H1 (cell line): ENCODE measurements around the gene TXNRD3. TPM values are rescaled to one million over a fixed set of nuclear protein-coding genes. Genes with fewer than 3 reads are reported as not detected.
A peak's percentile ranks its signal among the peaks of the same experiment; 100 is the strongest.

Experiments
- CTCF ChIA-PET: fragments of 300-600 bp; sonication (Branson Sonifier 250); formaldehyde crosslinking; loops from one replicate; lab custom pipeline; 2021; ENCODE audit not compliant: partially characterized antibody; lab: Charles Lee
- POLR2A ChIA-PET: fragments of 300-600 bp; sonication (Branson Sonifier 250); formaldehyde crosslinking; loops from one replicate; lab custom pipeline; 2021; ENCODE audit warnings: inconsistent platforms; ENCODE audit not compliant: partially characterized antibody; lab: Charles Lee
- DNase-seq, 2 experiments: peaks; one replicate each; pipeline versions ENCODE4 v3.0.0 to v3.0.0-alpha.2; 2010 to 2022; ENCODE audit warnings: low spot score in 2 of 2, low read depth in 1 of 2, mixed read lengths in 1 of 2
- FAIRE-seq: peaks from 2 replicates; lab custom pipeline; 2011; peaks lifted over from hg19 to GRCh38; lab: Jason Lieb, UNC
- H2AFZ ChIP-seq: 2 replicates; pipeline ENCODE4 v1.8.1; 2012; ENCODE audit warnings: low read length, inconsistent platforms
- H2AK5ac ChIP-seq: 2 replicates; pipeline ENCODE4 v1.6.1; 2013; ENCODE audit warnings: low read depth, low read length
- H2BK120ac ChIP-seq: replicated peaks from 2 replicates; pipeline ENCODE3; 2013; ENCODE audit warnings: low read depth, low read length, inconsistent platforms
- H2BK12ac ChIP-seq: 2 replicates; pipeline ENCODE4 v1.6.1; 2013; ENCODE audit warnings: low read depth, low read length
- H2BK15ac ChIP-seq: 2 replicates; pipeline ENCODE4 v1.6.1; 2013; ENCODE audit warnings: low read length
- H2BK20ac ChIP-seq: 2 replicates; pipeline ENCODE4 v1.6.1; 2013; ENCODE audit warnings: low read length
- H2BK5ac ChIP-seq: 2 replicates; pipeline ENCODE4 v1.6.1; 2013; ENCODE audit warnings: low read depth, low read length
- H3K14ac ChIP-seq: 2 replicates; pipeline ENCODE4 v1.6.1; 2013; ENCODE audit warnings: inconsistent platforms; ENCODE audit not compliant: insufficient read length
- H3K18ac ChIP-seq: 2 replicates; pipeline ENCODE4 v1.6.1; 2013; ENCODE audit warnings: low read length; ENCODE audit errors: extremely low read depth
- H3K23ac ChIP-seq: 2 replicates; pipeline ENCODE4 v1.6.1; 2013; ENCODE audit warnings: inconsistent platforms; ENCODE audit not compliant: insufficient read length
- H3K23me2 ChIP-seq: 2 replicates; pipeline ENCODE4 v1.6.1; 2013; ENCODE audit warnings: low read depth, low read length
- H3K27ac ChIP-seq: 2 replicates; pipeline ENCODE4 v1.6.1; 2011; ENCODE audit warnings: low read depth, low read length, inconsistent platforms
- H3K27me3 ChIP-seq, 4 experiments: replicated peaks in 1 of 4; 1 replicate in 1 of 4; 2 replicates in 3 of 4; pipeline versions ENCODE4 v1.6.1 to v1.8.1; 2011 to 2013; ENCODE audit warnings: low read length in 3 of 4, mild to moderate bottlenecking in 3 of 4, inconsistent platforms in 2 of 4, mixed read lengths in 2 of 4, moderate library complexity in 1 of 4; ENCODE audit not compliant: control insufficient read depth in 3 of 4, insufficient read depth in 3 of 4; ENCODE audit errors: extremely low read depth in 1 of 4
- H3K36me3 ChIP-seq, 4 experiments: 2 replicates each; pipeline versions ENCODE4 v1.6.1 to v1.8.1; 2011 to 2013; ENCODE audit warnings: mild to moderate bottlenecking in 4 of 4, low read length in 3 of 4, moderate library complexity in 2 of 4, control low read depth in 1 of 4, inconsistent platforms in 1 of 4; ENCODE audit not compliant: insufficient read depth in 4 of 4, control insufficient read depth in 2 of 4
- H3K4ac ChIP-seq: replicated peaks from 2 replicates; pipeline ENCODE3; 2013; ENCODE audit warnings: low read length, low read depth, mixed read lengths, inconsistent platforms; ENCODE audit not compliant: insufficient read length
- H3K4me1 ChIP-seq, 4 experiments: replicated peaks in 1 of 4; 1 replicate in 1 of 4; 2 replicates in 3 of 4; pipeline versions ENCODE4 v1.6.1 to v1.8.1; 2011 to 2013; ENCODE audit warnings: low read length in 3 of 4, inconsistent platforms in 2 of 4, mixed read lengths in 1 of 4; ENCODE audit not compliant: insufficient read depth in 4 of 4, control insufficient read depth in 3 of 4
- H3K4me2 ChIP-seq, 2 experiments: 2 replicates each; pipeline versions ENCODE4 v1.6.1 to v1.8.1; 2011 to 2013; ENCODE audit warnings: low read depth in 2 of 2, low read length in 2 of 2, control low read depth in 1 of 2, inconsistent platforms in 1 of 2, mild to moderate bottlenecking in 1 of 2; ENCODE audit not compliant: insufficient read depth in 1 of 2
- H3K4me3 ChIP-seq, 4 experiments: fragments of 200-600, 300-600 bp in 1 of 4; sonication (generic), shearing (Covaris generic), sonication (Bioruptor Twin) in 1 of 4; 2 replicates each; pipeline versions ENCODE4 v1.5.1 to v1.8.1; 2011 to 2016; ENCODE audit warnings: low read length in 4 of 4, low read depth in 3 of 4, control low read depth in 2 of 4, inconsistent platforms in 2 of 4, mild to moderate bottlenecking in 2 of 4, mixed read lengths in 1 of 4, moderate library complexity in 1 of 4; ENCODE audit not compliant: insufficient read depth in 2 of 4; ENCODE audit errors: extremely low read depth in 1 of 4
- H3K56ac ChIP-seq: replicated peaks from 2 replicates; pipeline ENCODE3; 2013; ENCODE audit warnings: low read depth, mild to moderate bottlenecking, mixed read lengths, low read length, inconsistent platforms; ENCODE audit not compliant: insufficient read length
- H3K79me1 ChIP-seq: 2 replicates; pipeline ENCODE4 v1.6.1; 2013; ENCODE audit warnings: low read depth, low read length, control low read depth
- H3K79me2 ChIP-seq, 2 experiments: 2 replicates each; pipeline versions ENCODE4 v1.6.1 to v1.8.1; 2012 to 2013; ENCODE audit warnings: low read length in 2 of 2, mild to moderate bottlenecking in 2 of 2, inconsistent platforms in 1 of 2; ENCODE audit not compliant: insufficient read depth in 2 of 2, control insufficient read depth in 1 of 2
- H3K9ac ChIP-seq, 4 experiments: replicated peaks in 1 of 4; 1 replicate in 1 of 4; 2 replicates in 3 of 4; pipeline versions ENCODE4 v1.6.1 to v1.8.1; 2011 to 2013; ENCODE audit warnings: low read depth in 3 of 4, low read length in 3 of 4, control low read depth in 2 of 4, mild to moderate bottlenecking in 2 of 4, moderate library complexity in 2 of 4, inconsistent platforms in 1 of 4; ENCODE audit errors: extremely low read depth in 1 of 4
- H3K9me3 ChIP-seq, 2 experiments: 2 replicates each; pipeline versions ENCODE4 v1.6.1 to v1.8.1; 2012 to 2013; ENCODE audit warnings: mild to moderate bottlenecking in 2 of 2, moderate library complexity in 2 of 2, control low read depth in 1 of 2, inconsistent platforms in 1 of 2, low read depth in 1 of 2, low read length in 1 of 2, mixed read lengths in 1 of 2; ENCODE audit not compliant: insufficient read depth in 2 of 2
- H4K20me1 ChIP-seq, 2 experiments: replicated peaks in 1 of 2; 2 replicates each; pipeline versions ENCODE3 to v1.8.1; 2011 to 2013; ENCODE audit warnings: inconsistent platforms in 2 of 2, low read length in 2 of 2, mild to moderate bottlenecking in 1 of 2; ENCODE audit not compliant: insufficient read depth in 2 of 2, control insufficient read depth in 1 of 2
- H4K5ac ChIP-seq: 2 replicates; pipeline ENCODE4 v1.6.1; 2013; ENCODE audit warnings: low read length, low read depth, mixed read lengths, inconsistent platforms; ENCODE audit not compliant: insufficient read length
- H4K8ac ChIP-seq: 2 replicates; pipeline ENCODE4 v1.8.0; 2013; ENCODE audit warnings: mild to moderate bottlenecking, moderate library complexity, low read length, inconsistent platforms; ENCODE audit not compliant: insufficient read depth; ENCODE audit errors: extremely low read depth
- H4K91ac ChIP-seq: replicated peaks from 2 replicates; pipeline ENCODE3; 2013; ENCODE audit warnings: low read length, mixed read lengths, inconsistent platforms; ENCODE audit not compliant: insufficient read length
- CTCF ChIP-seq, 3 experiments: IDR thresholded peaks; 1 replicate in 2 of 3; 2 replicates in 1 of 3; pipeline versions ENCODE4 v1.5.1 to v1.6.1; 2011; ENCODE audit warnings: low read length in 3 of 3, mild to moderate bottlenecking in 3 of 3, inconsistent platforms in 2 of 3, low read depth in 1 of 3, moderate library complexity in 1 of 3; ENCODE audit not compliant: insufficient read depth in 1 of 3; ENCODE audit errors: control extremely low read depth in 1 of 3
- RAD21 ChIP-seq, 2 experiments: IDR thresholded peaks in 1 of 2; conservative IDR thresholded peaks in 1 of 2; 2 replicates each; pipeline ENCODE4 v1.6.1; 2011; ENCODE audit warnings: low read depth in 2 of 2, low read length in 2 of 2, improper control_type of control experiment in 1 of 2, inconsistent platforms in 1 of 2, mild to moderate bottlenecking in 1 of 2, moderate library complexity in 1 of 2
- SP4 ChIP-seq: IDR thresholded peaks from 2 replicates; pipeline ENCODE4 v1.6.1; 2012; ENCODE audit warnings: low read length, inconsistent platforms
- WGBS, 2 experiments: shearing (Covaris generic) in 1 of 2; methylation state at CpG; one replicate each; pipeline versions ENCODE4 v1.1.6 to v1.1.7; 2013 to 2015; ENCODE audit warnings: low lambda C conversion rate in 2 of 2, mixed read lengths in 2 of 2, inconsistent platforms in 1 of 2, low coverage in 1 of 2, missing lambda C conversion rate in 1 of 2; ENCODE audit not compliant: insufficient replicate concordance in 2 of 2, insufficient coverage in 1 of 2, insufficient read length in 1 of 2; ENCODE audit errors: extremely low coverage in 1 of 2, missing lambda C conversion rate in 1 of 2; 5-methylcytosine and 5-hydroxymethylcytosine counted together
- polyA plus RNA-seq, 7 experiments: library from polyadenylated mRNA; depleted of rRNA in 3 of 7; stranded (reverse) in 5 of 7; unstranded in 2 of 7; fragments of >200 nt in 5 of 7; fragments of 200-250 nt in 2 of 7; gene quantifications; 1 replicate in 5 of 7; 2 replicates in 1 of 7; 4 replicates in 1 of 7; pipeline versions ENCODE4 v1.2.1 to v1.2.3, GENCODE V29; 2011 to 2013; ENCODE audit warnings: missing spikeins in 2 of 7, mixed read lengths in 2 of 7
- total RNA-seq: library from RNA; stranded (reverse); fragmentation: NEBNext Ultra II Directional; extraction: Animal tissue kit (Norgen Biotek cat#: 25700); gene quantifications from 2 replicates; pipeline ENCODE4 v1.2.1, GENCODE V29; 2021

The TXNRD3 gene
- total and polyA plus RNA-seq, 2 of the 8 experiments (the other 6 are each of a cell fraction or from before 2014, with no cell fraction given): 3.4 to 4.3 TPM

GRCh38 chr3:126570103-126570541 lies 84.8 kb downstream of the TXNRD3 start:
- CTCF ChIA-PET: interaction anchor here (1.0 to 2.3 kb wide), 8 partner anchors 9 to 80 kb away, joined by 3 to 10 read pairs (median 6); no protein-coding TSS in a partner anchor
- no peak overlapping the region for H2BK120ac ChIP-seq
- FAIRE-seq (no peak), DNase-seq (peak in 1 of 2 experiments; percentile 50)
- no peak overlapping the region for H3K9ac ChIP-seq
- H3K79me2 ChIP-seq: no peaks in the 10 kb centered on the region
- no peak overlapping the region for H2BK20ac ChIP-seq
- H2AK5ac ChIP-seq: no peak overlapping the region
- no peaks in the 10 kb centered on the region for H3K9me3 ChIP-seq
- H3K4me3 ChIP-seq: no peak overlapping the region
- no peaks in the 10 kb centered on the region for H3K36me3 ChIP-seq
- no peak overlapping the region for H3K23ac ChIP-seq
- H3K27me3 ChIP-seq: no peaks in the 10 kb centered on the region; a peak in 1 of 7 replicates
- no peak overlapping the region for H3K4ac ChIP-seq
- no peak overlapping the region for H3K14ac ChIP-seq
- no peaks in the 10 kb centered on the region for H3K23me2 ChIP-seq
- H2BK12ac ChIP-seq: no peak overlapping the region
- H2BK5ac ChIP-seq: peak overlapping the region; percentile 9; the same call in 1 of the 2 replicates
- H4K5ac ChIP-seq: no peak overlapping the region
- no peak overlapping the region for H4K91ac ChIP-seq
- H2AFZ ChIP-seq: no peak overlapping the region
- H2BK15ac ChIP-seq: no peak overlapping the region
- peaks cover 0 to 4% (median 1%) of the 10 kb centered on the region in 4 experiments; a peak in 2 of 7 replicates for H3K4me1 ChIP-seq
- H3K27ac ChIP-seq: no peak overlapping the region
- 76% methylated on average over 6 of the region's 6 CpGs; no CpG with 5 or more reads in 1 of the 2 experiments for WGBS, 2 experiments
- no peak overlapping the region for H3K4me2 ChIP-seq
- H4K8ac ChIP-seq: no peak overlapping the region
- no peak overlapping the region for H3K56ac ChIP-seq
- H4K20me1 ChIP-seq: no peaks in the 10 kb centered on the region
- H3K79me1 ChIP-seq: no peaks in the 10 kb centered on the region
- TF ChIP-seq CTCF (IDR thresholded peaks at IDR 0.05; ENCODE audit: control extremely low read depth in 1 of 3, insufficient read depth in 1 of 3, low read depth in 1 of 3, low read length in 3 of 3) (peak; percentile 36 to 50 (median 48)), SP4 (no peak), RAD21 (IDR thresholded peaks at IDR 0.05 in 1 of 2, conservative IDR thresholded peaks at IDR 0.05 in 1 of 2; ENCODE audit: low read depth in 2 of 2, low read length in 2 of 2) (peak; percentile 21 to 43; a peak in 2 of 4 replicates)
- TF ChIP-seq, all 59 proteins: peak for 2
- POLR2A ChIA-PET: interaction anchor here (1.3 kb wide), 1 partner anchor 24 kb away, joined by 3 read pairs; no protein-coding TSS in a partner anchor
- no peak overlapping the region for H3K18ac ChIP-seq
